ENCODE measurements around the gene BRI3BP. TPM values are rescaled to one million over a fixed set of nuclear protein-coding genes. Genes with fewer than 3 reads are reported as not detected.
A peak's percentile ranks its signal among the peaks of the same experiment; 100 is the strongest.

Gene BRI3BP
- total and polyA plus RNA-seq, 2 donors: 2.6 to 8.5 TPM

DNA sequence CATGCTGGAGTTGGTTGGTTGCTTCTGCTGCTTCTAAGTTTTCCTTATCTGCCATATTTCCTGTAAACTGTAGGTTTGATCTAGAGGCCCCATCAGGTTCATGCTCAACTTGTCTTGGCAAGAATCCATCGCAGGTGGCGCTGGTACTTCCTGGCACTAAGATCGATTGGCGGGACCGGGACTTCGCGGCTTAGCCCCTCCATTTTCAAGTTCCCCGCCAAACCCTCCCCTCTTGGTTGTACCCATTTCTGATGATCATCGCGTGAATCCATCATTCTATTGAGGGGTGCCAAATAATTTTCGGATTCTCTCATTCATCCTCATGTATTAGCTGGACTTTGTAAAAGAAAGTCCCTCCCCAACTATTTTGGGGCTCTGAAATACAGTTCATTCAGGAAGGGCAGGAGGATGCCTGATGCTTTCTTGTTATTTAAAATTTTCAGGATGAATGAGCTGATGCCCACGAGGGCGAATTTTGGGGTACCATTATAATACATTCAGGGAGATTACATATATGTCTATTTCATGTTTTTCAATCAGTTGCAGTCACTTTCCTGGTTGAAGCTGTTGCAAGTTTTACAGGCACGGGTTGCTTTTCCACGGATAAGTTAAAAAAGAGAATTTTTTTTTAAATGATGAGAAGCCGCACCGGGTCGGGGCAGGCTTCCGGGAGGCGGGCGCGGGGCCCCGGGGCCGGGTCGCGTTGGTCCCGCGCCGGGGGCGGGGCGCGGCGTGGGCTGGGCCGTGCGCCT is 395 bp upstream of the BRI3BP start:
- peaks cover 0 to 6% of the 10 kb centered on the region in 2 donors for H3K9me3 ChIP-seq (ENCODE audit: control insufficient read depth in 2 of 2, insufficient read depth in 1 of 2, low read length in 1 of 2)
- DNase-seq (ENCODE audit: low read depth in 6 of 9, low spot score in 9 of 9): peak; percentile 63 to 91 (median 80)
- H3K4me3 ChIP-seq (ENCODE audit: low read length in 2 of 2): peak overlapping the region; percentile 51 to 79
- H3K4me1 ChIP-seq (ENCODE audit: control insufficient read depth in 2 of 2, insufficient read depth in 2 of 2, low read length in 2 of 2): peaks cover 17 to 36% of the 10 kb centered on the region in 2 donors
- H3K27ac ChIP-seq (ENCODE audit: low read depth in 1 of 2, low read length in 1 of 2): peak overlapping the region; percentile 80 to 88
- no peaks in the 10 kb centered on the region for H3K27me3 ChIP-seq (ENCODE audit: control insufficient read depth in 2 of 2, insufficient read depth in 1 of 2, low read length in 1 of 2)
- no peaks in the 10 kb centered on the region for H3K36me3 ChIP-seq (ENCODE audit: control insufficient read depth in 2 of 2, insufficient read depth in 2 of 2, low read length in 1 of 2)
- under 1% methylated on average over 35 of the region's 35 CpGs for WGBS

DNA sequence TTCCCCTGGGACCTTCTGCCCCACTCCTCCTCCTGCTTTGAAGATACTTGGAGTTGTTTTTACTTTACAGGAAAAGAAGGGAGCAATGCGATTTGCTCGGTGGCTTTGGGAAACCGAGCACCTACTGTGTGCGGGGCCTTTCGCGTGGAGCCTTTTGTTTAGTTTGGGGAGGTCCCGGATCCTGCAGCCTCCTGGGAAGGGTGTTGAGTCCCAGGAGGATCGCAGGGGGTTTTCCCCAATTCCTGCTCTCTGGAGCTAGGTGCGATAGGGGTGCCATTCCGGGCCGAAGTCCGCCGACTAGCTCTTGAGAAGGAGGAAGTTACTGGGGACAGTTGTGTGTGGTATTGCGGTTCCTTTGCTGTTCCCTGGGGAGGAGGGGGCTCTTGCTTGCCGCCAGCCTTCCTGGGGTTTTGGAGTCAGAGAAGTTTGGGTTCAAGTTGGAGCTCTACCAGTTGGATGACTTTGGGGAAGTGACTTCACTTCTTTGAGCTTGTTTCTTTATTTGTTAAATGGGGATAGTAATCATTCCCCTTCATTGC is 1.1 kb downstream of the BRI3BP start:
- WGBS: 2% methylated on average over 15 of the region's 15 CpGs
- no peaks in the 10 kb centered on the region for H3K27me3 ChIP-seq (ENCODE audit: control insufficient read depth in 2 of 2, insufficient read depth in 1 of 2, low read length in 1 of 2)
- peak overlapping the region; percentile 70 to 79 for H3K4me3 ChIP-seq (ENCODE audit: low read length in 2 of 2)
- no peaks in the 10 kb centered on the region for H3K9me3 ChIP-seq (ENCODE audit: control insufficient read depth in 2 of 2, insufficient read depth in 1 of 2, low read length in 1 of 2)
- H3K27ac ChIP-seq (ENCODE audit: low read depth in 1 of 2, low read length in 1 of 2): peak overlapping the region in 1 of 2 donors; percentile 30
- peaks cover 9 to 31% of the 10 kb centered on the region in 2 donors for H3K4me1 ChIP-seq (ENCODE audit: control insufficient read depth in 2 of 2, insufficient read depth in 2 of 2, low read length in 2 of 2)
- no peaks in the 10 kb centered on the region for H3K36me3 ChIP-seq (ENCODE audit: control insufficient read depth in 2 of 2, insufficient read depth in 2 of 2, low read length in 1 of 2)
- DNase-seq (ENCODE audit: low read depth in 6 of 9, low spot score in 9 of 9): peak in 4 of 9 donors; percentile 6 to 40 (median 12)

DNA sequence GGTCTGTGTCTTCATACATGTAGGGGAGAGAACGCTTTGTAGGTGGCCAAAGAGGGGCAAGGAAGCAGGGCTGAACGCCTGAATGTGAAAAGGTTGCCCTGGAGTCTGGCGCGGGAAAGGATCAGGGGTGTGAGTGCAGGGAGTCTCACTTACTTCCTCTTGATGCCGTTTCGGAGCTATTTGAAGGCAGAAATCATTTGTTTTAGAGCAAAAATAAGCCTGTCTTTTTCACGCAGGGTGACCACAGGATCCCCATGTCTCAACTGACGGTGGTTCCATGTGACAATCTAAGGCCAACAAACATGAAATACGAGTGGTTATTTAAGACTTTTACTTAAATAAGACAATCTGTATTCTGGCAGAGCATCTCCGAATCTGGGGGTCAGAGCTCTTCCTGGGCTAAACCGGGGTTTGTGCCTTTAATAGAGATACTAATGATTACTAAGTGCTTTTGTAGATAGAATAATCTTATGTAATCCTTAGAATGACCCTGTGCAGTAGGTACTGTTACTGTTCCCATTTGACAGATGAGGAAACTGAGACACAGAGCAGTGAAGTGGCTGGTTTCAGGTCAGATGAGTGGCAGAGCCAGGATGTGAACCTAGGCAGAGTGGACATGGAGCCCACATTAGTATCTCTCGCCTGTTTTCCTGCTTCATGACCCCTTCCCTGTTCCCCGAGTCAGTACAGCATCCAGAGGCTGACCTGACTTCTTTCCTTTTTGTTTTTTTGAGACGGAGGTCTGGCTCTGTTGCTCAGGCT is 1.9 kb downstream of the BRI3BP start:
- DNase-seq (ENCODE audit: low read depth in 6 of 9, low spot score in 9 of 9): peak in 3 of 9 donors; percentile 9 to 36 (median 15)
- Histone ChIP-seq H3K4me1 (ENCODE audit: control insufficient read depth in 2 of 2, insufficient read depth in 2 of 2, low read length in 2 of 2) (peaks cover 9 to 31% of the 10 kb centered on the region in 2 donors), H3K27ac (ENCODE audit: low read depth in 1 of 2, low read length in 1 of 2) (peak overlapping the region in 1 of 2 donors; percentile 18), H3K9me3 (ENCODE audit: control insufficient read depth in 2 of 2, insufficient read depth in 1 of 2, low read length in 1 of 2) (no peaks in the 10 kb centered on the region), H3K27me3 (ENCODE audit: control insufficient read depth in 2 of 2, insufficient read depth in 1 of 2, low read length in 1 of 2) (no peaks in the 10 kb centered on the region), H3K36me3 (ENCODE audit: control insufficient read depth in 2 of 2, insufficient read depth in 2 of 2, low read length in 1 of 2) (no peaks in the 10 kb centered on the region), H3K4me3 (ENCODE audit: low read length in 2 of 2) (peak overlapping the region; percentile 70 to 79)
- WGBS: 33% methylated on average over 14 of the region's 14 CpGs

DNA sequence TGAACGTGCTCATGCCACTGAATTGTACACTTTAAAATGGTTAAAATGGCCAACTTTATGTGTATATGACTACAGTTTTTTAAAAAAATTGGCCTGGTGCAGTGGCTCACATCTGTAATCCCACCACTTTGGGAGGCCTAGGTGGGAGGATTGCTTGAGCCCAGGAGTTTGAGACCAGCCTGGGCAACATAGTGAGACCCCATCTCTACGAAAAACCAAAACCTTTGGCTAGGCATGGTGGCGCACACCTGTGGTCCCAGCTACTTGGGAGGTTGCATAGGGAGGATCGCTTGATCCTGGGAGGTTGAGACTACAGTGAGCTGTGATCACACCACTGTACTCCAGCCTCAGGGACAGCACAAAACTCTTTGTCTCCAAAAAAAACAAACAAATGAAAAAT is 5.3 kb downstream of the BRI3BP start:
- Histone ChIP-seq H3K27ac (ENCODE audit: low read depth in 1 of 2, low read length in 1 of 2) (no peak overlapping the region), H3K4me1 (ENCODE audit: control insufficient read depth in 2 of 2, insufficient read depth in 2 of 2, low read length in 2 of 2) (peaks cover 9 to 24% of the 10 kb centered on the region in 2 donors), H3K9me3 (ENCODE audit: control insufficient read depth in 2 of 2, insufficient read depth in 1 of 2, low read length in 1 of 2) (no peaks in the 10 kb centered on the region), H3K36me3 (ENCODE audit: control insufficient read depth in 2 of 2, insufficient read depth in 2 of 2, low read length in 1 of 2) (peaks cover 2 to 5% of the 10 kb centered on the region in 2 donors), H3K27me3 (ENCODE audit: control insufficient read depth in 2 of 2, insufficient read depth in 1 of 2, low read length in 1 of 2) (no peaks in the 10 kb centered on the region), H3K4me3 (ENCODE audit: low read length in 2 of 2) (no peak overlapping the region)
- WGBS: 83% methylated on average over 4 of the region's 4 CpGs
- no peak for DNase-seq (ENCODE audit: low read depth in 6 of 9, low spot score in 9 of 9)

DNA sequence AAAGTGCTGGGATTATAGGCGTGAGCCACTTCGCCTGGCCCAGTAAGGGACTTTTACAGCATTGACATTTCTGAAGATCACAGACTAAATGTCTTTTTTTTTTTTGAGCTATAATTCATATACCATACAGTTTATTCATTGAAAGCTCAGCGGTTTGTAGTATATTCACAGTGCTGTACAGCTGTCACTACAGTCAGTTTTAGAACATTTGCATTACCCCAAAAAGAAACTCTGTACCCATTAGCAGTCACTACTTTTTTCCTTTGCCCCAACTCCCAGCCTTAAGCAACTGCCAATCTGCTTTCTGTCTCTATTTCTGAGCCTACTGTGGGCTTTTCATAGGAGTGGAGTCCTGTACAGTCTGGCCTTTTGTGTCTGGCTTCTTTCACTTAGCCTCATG is 8.2 kb downstream of the BRI3BP start:
- 98% methylated on average over 3 of the region's 3 CpGs for WGBS
- H3K4me1 ChIP-seq (ENCODE audit: control insufficient read depth in 2 of 2, insufficient read depth in 2 of 2, low read length in 2 of 2): peaks cover 0 to 2% of the 10 kb centered on the region in 2 donors

DNA sequence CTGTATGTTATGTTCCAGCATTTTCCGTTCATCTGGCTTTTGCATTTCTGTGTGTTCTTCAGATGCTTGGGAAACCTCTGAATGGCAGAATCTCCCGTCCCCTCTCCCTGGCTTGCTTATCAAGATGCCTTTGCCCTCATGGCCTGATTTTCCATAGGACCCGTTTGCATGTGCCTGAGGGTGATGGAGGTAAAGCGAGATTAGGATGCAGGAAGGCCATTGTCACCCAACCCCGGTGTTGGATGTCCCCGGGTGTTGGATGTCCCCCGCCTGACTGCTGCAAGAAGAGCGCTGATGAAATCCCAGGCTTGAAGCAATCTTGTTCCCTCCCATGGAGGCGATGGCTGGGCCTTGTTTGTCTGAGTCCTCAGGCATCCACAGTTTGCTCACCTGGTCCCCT is 9.6 kb downstream of the BRI3BP start:
- Histone ChIP-seq H3K36me3 (ENCODE audit: control insufficient read depth in 2 of 2, insufficient read depth in 2 of 2, low read length in 1 of 2) (peaks cover 6 to 8% of the 10 kb centered on the region in 2 donors), H3K27ac (ENCODE audit: low read depth in 1 of 2, low read length in 1 of 2) (no peak overlapping the region), H3K4me1 (ENCODE audit: control insufficient read depth in 2 of 2, insufficient read depth in 2 of 2, low read length in 2 of 2) (no peaks in the 10 kb centered on the region), H3K27me3 (ENCODE audit: control insufficient read depth in 2 of 2, insufficient read depth in 1 of 2, low read length in 1 of 2) (no peaks in the 10 kb centered on the region), H3K4me3 (ENCODE audit: low read length in 2 of 2) (no peak overlapping the region), H3K9me3 (ENCODE audit: control insufficient read depth in 2 of 2, insufficient read depth in 1 of 2, low read length in 1 of 2) (no peaks in the 10 kb centered on the region)
- no peak for DNase-seq (ENCODE audit: low read depth in 6 of 9, low spot score in 9 of 9)
- WGBS: 89% methylated on average over 9 of the region's 9 CpGs

More for the DNA sequence above, 8.2 kb downstream of the BRI3BP start:
- H3K27ac ChIP-seq (ENCODE audit: low read depth in 1 of 2, low read length in 1 of 2): no peak overlapping the region
- H3K27me3 ChIP-seq (ENCODE audit: control insufficient read depth in 2 of 2, insufficient read depth in 1 of 2, low read length in 1 of 2): no peaks in the 10 kb centered on the region
- H3K9me3 ChIP-seq (ENCODE audit: control insufficient read depth in 2 of 2, insufficient read depth in 1 of 2, low read length in 1 of 2): no peaks in the 10 kb centered on the region
- no peak overlapping the region for H3K4me3 ChIP-seq (ENCODE audit: low read length in 2 of 2)
- DNase-seq (ENCODE audit: low read depth in 6 of 9, low spot score in 9 of 9): no peak
- H3K36me3 ChIP-seq (ENCODE audit: control insufficient read depth in 2 of 2, insufficient read depth in 2 of 2, low read length in 1 of 2): peaks cover 2 to 6% of the 10 kb centered on the region in 2 donors

DNA sequence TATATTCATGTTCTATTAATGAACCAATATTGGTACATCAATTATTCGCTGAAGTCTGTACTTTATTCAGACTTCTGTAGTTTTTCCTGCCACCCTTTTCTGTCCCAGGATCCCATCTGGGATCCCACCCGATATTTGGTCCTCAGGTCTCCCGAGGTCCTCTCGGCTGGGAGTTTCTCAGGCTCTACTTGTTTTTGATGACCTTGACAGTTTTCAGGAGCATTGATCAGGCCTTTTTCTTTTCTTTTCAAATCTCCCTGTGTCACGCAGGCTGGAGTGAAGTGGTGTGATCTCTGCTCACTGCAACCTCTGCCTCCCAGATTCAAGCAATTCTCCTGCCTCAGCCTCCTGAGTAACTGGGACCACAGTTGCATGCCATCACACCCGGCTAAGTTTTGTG is 11.2 kb downstream of the BRI3BP start:
- no peaks in the 10 kb centered on the region for H3K4me1 ChIP-seq (ENCODE audit: control insufficient read depth in 2 of 2, insufficient read depth in 2 of 2, low read length in 2 of 2)
- H3K9me3 ChIP-seq (ENCODE audit: control insufficient read depth in 2 of 2, insufficient read depth in 1 of 2, low read length in 1 of 2): no peaks in the 10 kb centered on the region
- no peak overlapping the region for H3K27ac ChIP-seq (ENCODE audit: low read depth in 1 of 2, low read length in 1 of 2)
- 94% methylated on average over 6 of the region's 6 CpGs for WGBS
- peaks cover 6 to 8% of the 10 kb centered on the region in 2 donors for H3K36me3 ChIP-seq (ENCODE audit: control insufficient read depth in 2 of 2, insufficient read depth in 2 of 2, low read length in 1 of 2)
- no peak overlapping the region for H3K4me3 ChIP-seq (ENCODE audit: low read length in 2 of 2)
- no peak for DNase-seq (ENCODE audit: low read depth in 6 of 9, low spot score in 9 of 9)
- no peaks in the 10 kb centered on the region for H3K27me3 ChIP-seq (ENCODE audit: control insufficient read depth in 2 of 2, insufficient read depth in 1 of 2, low read length in 1 of 2)

DNA sequence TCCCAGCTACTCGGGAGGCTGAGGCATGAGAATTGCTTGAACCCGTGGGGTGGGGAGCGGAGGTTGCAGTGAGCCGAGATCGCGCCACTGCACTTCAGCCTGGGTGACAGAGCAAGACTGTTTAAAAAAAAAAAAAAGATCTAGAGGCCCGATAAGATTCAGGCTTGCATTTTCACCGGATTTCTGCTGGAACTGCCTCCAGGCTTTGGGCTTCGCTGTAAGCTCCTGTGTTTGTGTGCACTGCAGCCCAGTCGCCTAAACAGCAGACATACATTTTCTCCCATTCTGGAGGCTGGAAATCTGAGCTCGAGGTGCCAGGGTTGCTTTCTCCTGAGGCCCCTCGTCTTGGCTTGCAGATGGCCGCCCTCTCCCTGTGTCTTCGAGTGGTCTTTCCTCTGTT is 12.2 kb downstream of the BRI3BP start:
- DNase-seq (ENCODE audit: low read depth in 6 of 9, low spot score in 9 of 9): no peak
- H3K27ac ChIP-seq (ENCODE audit: low read depth in 1 of 2, low read length in 1 of 2): no peak overlapping the region
- H3K9me3 ChIP-seq (ENCODE audit: control insufficient read depth in 2 of 2, insufficient read depth in 1 of 2, low read length in 1 of 2): no peaks in the 10 kb centered on the region
- no peaks in the 10 kb centered on the region for H3K27me3 ChIP-seq (ENCODE audit: control insufficient read depth in 2 of 2, insufficient read depth in 1 of 2, low read length in 1 of 2)
- H3K4me3 ChIP-seq (ENCODE audit: low read length in 2 of 2): no peak overlapping the region
- H3K4me1 ChIP-seq (ENCODE audit: control insufficient read depth in 2 of 2, insufficient read depth in 2 of 2, low read length in 2 of 2): no peaks in the 10 kb centered on the region
- H3K36me3 ChIP-seq (ENCODE audit: control insufficient read depth in 2 of 2, insufficient read depth in 2 of 2, low read length in 1 of 2): peaks cover 8 to 10% of the 10 kb centered on the region in 2 donors
- WGBS: 98% methylated on average over 14 of the region's 14 CpGs

DNA sequence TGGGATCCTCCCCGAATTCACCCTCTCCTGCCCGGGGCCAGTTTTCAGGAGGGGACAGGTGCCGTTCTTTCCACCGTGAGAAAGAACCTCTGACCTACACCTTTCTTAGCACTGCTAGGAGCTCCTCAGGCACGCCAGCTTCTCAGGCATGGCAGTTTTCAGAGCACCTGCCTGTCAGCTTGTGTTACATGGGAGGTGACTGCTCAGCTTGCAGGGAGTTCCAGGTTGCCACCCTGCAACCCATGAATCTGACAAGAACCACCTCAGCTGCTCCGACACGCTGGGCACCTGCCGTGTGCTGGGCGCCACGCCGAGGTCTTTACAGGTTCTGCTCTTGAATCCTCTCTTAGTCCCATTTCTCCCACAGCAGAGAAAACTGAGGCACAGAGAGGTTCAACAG is 12.9 kb downstream of the BRI3BP start:
- Histone ChIP-seq H3K27ac (ENCODE audit: low read depth in 1 of 2, low read length in 1 of 2) (no peak overlapping the region), H3K4me3 (ENCODE audit: low read length in 2 of 2) (no peak overlapping the region), H3K9me3 (ENCODE audit: control insufficient read depth in 2 of 2, insufficient read depth in 1 of 2, low read length in 1 of 2) (no peaks in the 10 kb centered on the region), H3K27me3 (ENCODE audit: control insufficient read depth in 2 of 2, insufficient read depth in 1 of 2, low read length in 1 of 2) (no peaks in the 10 kb centered on the region), H3K36me3 (ENCODE audit: control insufficient read depth in 2 of 2, insufficient read depth in 2 of 2, low read length in 1 of 2) (peaks cover 8 to 15% of the 10 kb centered on the region in 2 donors), H3K4me1 (ENCODE audit: control insufficient read depth in 2 of 2, insufficient read depth in 2 of 2, low read length in 2 of 2) (no peaks in the 10 kb centered on the region)
- WGBS: 97% methylated on average over 11 of the region's 11 CpGs
- DNase-seq (ENCODE audit: low read depth in 6 of 9, low spot score in 9 of 9): no peak

Measured in thymus (tissue), 11 donors.